CD4-positive, alpha-beta memory T cell (primary cell): ENCODE results near the gene TMEM132E. TPM values are rescaled to one million over a fixed set of nuclear protein-coding genes. Genes with fewer than 3 reads are reported as not detected.

Experiments used
- CTCF ChIA-PET: fragments of 350-600 bp; sonication (Branson Sonifier 250); formaldehyde crosslinking; loops from one replicate; lab custom pipeline; 2021; ENCODE audit warnings: inconsistent platforms; ENCODE audit not compliant: partially characterized antibody; lab: Charles Lee
- POLR2A ChIA-PET: fragments of 350-600 bp; sonication (Branson Sonifier 250); formaldehyde crosslinking; loops from one replicate; lab custom pipeline; 2021; ENCODE audit not compliant: partially characterized antibody; lab: Charles Lee
- DNase-seq, 5 donors: peaks; one replicate each; pipeline versions ENCODE4 v3.0.0 to v3.0.0-alpha.2; 2020 to 2022; ENCODE audit warnings: mixed read lengths in 1 of 5
- H3K27ac ChIP-seq: one replicate; pipeline ENCODE4 v1.7.0; 2013; ENCODE audit warnings: low read depth, low read length
- H3K27me3 ChIP-seq: 2 replicates; pipeline ENCODE4 v1.7.0; 2013; ENCODE audit warnings: mild to moderate bottlenecking, low read length, moderate library complexity; ENCODE audit not compliant: insufficient read depth
- H3K36me3 ChIP-seq: 2 replicates; pipeline ENCODE4 v1.7.0; 2013; ENCODE audit warnings: mild to moderate bottlenecking, low read length, moderate library complexity; ENCODE audit not compliant: insufficient read depth
- H3K4me1 ChIP-seq: 2 replicates; pipeline ENCODE4 v1.7.0; 2013; ENCODE audit warnings: mild to moderate bottlenecking, low read length, moderate library complexity; ENCODE audit not compliant: insufficient read depth
- H3K4me3 ChIP-seq, 2 donors: one replicate each; pipeline ENCODE4 v1.7.0; 2013; ENCODE audit warnings: low read length in 2 of 2, mild to moderate bottlenecking in 1 of 2
- H3K9me3 ChIP-seq, 2 donors: one replicate each; pipeline ENCODE4 v1.7.0; 2013; ENCODE audit warnings: low read length in 2 of 2, control low read depth in 1 of 2; ENCODE audit not compliant: control insufficient read depth in 1 of 2
- H3K27ac Mint-ChIP-seq, 7 donors: one replicate each; pipeline ENCODE4 v1.8.0; 2020 to 2021; ENCODE audit warnings: mixed read lengths in 7 of 7, mild to moderate bottlenecking in 6 of 7, inconsistent platforms in 3 of 7, moderate library complexity in 3 of 7
- H3K27me3 Mint-ChIP-seq, 2 donors: one replicate each; pipeline ENCODE4 v1.8.0; 2020 to 2021; ENCODE audit warnings: mixed read lengths in 2 of 2
- H3K36me3 Mint-ChIP-seq, 2 donors: one replicate each; pipeline ENCODE4 v1.8.0; 2020 to 2021; ENCODE audit warnings: mixed read lengths in 2 of 2, inconsistent platforms in 1 of 2, mild to moderate bottlenecking in 1 of 2
- H3K4me1 Mint-ChIP-seq, 4 donors: one replicate each; pipeline ENCODE4 v1.8.0; 2020 to 2021; ENCODE audit warnings: mixed read lengths in 4 of 4, mild to moderate bottlenecking in 1 of 4
- H3K4me3 Mint-ChIP-seq, 8 donors: one replicate each; pipeline ENCODE4 v1.8.0; 2020 to 2021; ENCODE audit warnings: mixed read lengths in 8 of 8, mild to moderate bottlenecking in 7 of 8, moderate library complexity in 6 of 8, inconsistent platforms in 3 of 8
- H3K9me3 Mint-ChIP-seq, 8 donors: one replicate each; pipeline ENCODE4 v1.8.0; 2020 to 2021; ENCODE audit warnings: mixed read lengths in 8 of 8, mild to moderate bottlenecking in 5 of 8, inconsistent platforms in 3 of 8, moderate library complexity in 1 of 8
- intact Hi-C: fragments of 100-400 bp; cut with micrococcal nuclease; formaldehyde crosslinking; loops from one replicate; pipeline ENCODE4 v1.15.1; 2023
- polyA plus RNA-seq, 2 donors: library from polyadenylated mRNA; unstranded; fragments of 300-500 nt; fragmentation: Illumina TruSeq; gene quantifications; one replicate each; pipeline ENCODE4 v1.2.3, GENCODE V29; 2021
- total RNA-seq, 2 experiments: library from RNA; stranded (reverse); gene quantifications; one replicate each; pipeline ENCODE4 v1.2.3, GENCODE V29; 2021

Gene TMEM132E
- total and polyA plus RNA-seq, 4 experiments from 2014 or later, result 0.11 to 0.42 (median 0.18) TPM

DNA sequence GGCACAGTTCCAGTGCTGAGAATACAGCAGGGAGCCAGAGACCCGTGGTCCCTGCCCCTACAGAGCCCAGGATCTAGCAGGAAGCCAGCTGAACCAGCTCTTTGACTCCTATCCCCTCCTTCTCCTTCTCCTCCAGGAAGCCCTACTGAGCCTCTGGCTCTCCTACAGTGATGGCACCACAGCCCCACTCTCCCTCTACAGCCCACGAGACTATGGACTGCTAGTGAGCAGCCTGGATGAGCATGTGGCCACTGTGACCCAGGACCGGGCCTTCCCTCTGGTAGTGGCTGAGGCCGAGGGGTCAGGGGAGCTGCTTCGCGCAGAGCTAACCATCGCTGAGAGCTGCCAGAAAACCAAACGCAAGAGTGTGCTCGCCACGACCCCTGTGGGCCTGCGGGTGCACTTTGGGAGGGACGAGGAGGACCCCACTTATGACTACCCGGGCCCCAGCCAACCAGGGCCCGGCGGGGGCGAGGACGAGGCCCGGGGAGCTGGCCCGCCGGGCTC lies 57.7 kb downstream of the TMEM132E start:
- ChIA-PET POLR2A (interaction anchor here (1.8 kb wide), 1 partner anchor 482 kb away, joined by 5 read pairs; the partner anchor contains the start of gene RAD51D), CTCF (interaction anchor here (1.1 to 3.2 kb wide), 9 partner anchors 10 to 217 kb away, joined by 3 to 18 read pairs (median 6); no protein-coding TSS in a partner anchor)
- Histone ChIP-seq H3K36me3 (no peaks in the 10 kb centered on the region), H3K4me1 (peaks cover 14% of the 10 kb centered on the region), H3K27me3 (peaks cover 5% of the 10 kb centered on the region), H3K27ac (no peak overlapping the region), H3K9me3 (no peaks in the 10 kb centered on the region), H3K4me3 (peak overlapping the region in 1 of 2 donors; percentile 59)
- DNase-seq, result no peak
- Mint-ChIP-seq H3K27ac (no peak overlapping the region), H3K36me3 (no peaks in the 10 kb centered on the region), H3K4me1 (peaks cover 4 to 6% (median 4%) of the 10 kb centered on the region in 4 donors), H3K9me3 (no peaks in the 10 kb centered on the region), H3K27me3 (peaks cover 6 to 28% of the 10 kb centered on the region in 2 donors), H3K4me3 (peak overlapping the region; percentile 53 to 85 (median 70))
- intact Hi-C loops, result no loop called here

DNA sequence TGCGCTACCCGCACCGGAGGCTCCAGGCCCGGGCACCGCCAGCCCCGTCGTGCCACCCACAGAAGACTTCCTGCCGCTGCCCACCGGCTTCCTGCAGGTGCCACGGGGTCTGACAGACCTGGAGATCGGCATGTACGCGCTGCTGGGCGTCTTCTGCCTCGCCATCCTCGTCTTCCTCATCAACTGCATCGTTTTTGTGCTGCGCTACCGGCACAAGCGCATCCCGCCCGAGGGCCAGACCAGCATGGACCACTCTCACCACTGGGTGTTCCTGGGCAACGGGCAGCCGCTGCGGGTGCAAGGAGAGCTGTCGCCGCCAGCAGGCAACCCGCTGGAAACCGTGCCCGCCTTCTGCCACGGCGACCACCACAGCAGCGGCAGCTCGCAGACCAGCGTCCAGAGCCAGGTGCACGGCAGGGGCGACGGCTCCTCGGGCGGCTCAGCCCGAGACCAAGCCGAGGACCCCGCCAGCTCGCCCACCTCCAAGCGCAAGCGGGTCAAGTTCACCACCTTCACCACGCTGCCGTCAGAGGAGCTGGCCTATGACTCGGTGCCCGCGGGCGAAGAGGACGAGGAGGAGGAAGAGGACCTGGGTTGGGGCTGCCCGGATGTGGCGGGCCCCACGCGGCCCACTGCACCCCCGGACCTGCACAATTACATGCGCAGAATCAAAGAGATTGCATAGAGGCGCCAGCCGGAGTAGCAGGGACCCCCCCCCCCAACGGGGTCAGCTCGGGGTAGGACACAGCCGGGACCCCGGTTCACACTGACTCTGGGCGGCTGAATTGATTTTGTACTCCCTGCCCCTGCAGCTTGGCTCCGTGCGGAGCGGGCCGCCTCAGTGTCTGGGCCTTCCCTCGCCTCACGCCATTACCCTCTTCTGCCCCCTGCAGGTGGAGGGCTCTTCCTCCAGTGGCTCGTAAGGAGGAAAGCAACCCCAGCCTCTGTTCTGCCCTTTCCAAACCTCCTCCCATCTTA lies 58.5 kb downstream of the TMEM132E start:
- Mint-ChIP-seq H3K27ac (peak overlapping the region in 3 of 7 donors; percentile 23 to 80 (median 46)), H3K27me3 (peaks cover 10 to 23% of the 10 kb centered on the region in 2 donors), H3K4me3 (peak overlapping the region; percentile 79 to 87 (median 84)), H3K36me3 (no peaks in the 10 kb centered on the region), H3K9me3 (no peaks in the 10 kb centered on the region), H3K4me1 (peaks cover 4 to 6% (median 4%) of the 10 kb centered on the region in 4 donors)
- peak; percentile 74 to 78 (median 77) for DNase-seq
- intact Hi-C loops, result loop anchor here (1.0 kb wide), 6 partner anchors 53 to 481 kb away; partner anchors contain the start of gene RAD51D
- ChIA-PET POLR2A (interaction anchor here (0.6 to 1.8 kb wide), 5 partner anchors 10 to 481 kb away, joined by 3 to 6 read pairs (median 5); partner anchors contain the start of gene RAD51D), CTCF (interaction anchor here (0.7 to 3.2 kb wide), 25 partner anchors 10 to 384 kb away, joined by 3 to 18 read pairs (median 4); no protein-coding TSS in a partner anchor)
- Histone ChIP-seq H3K36me3 (no peaks in the 10 kb centered on the region), H3K4me1 (peaks cover 14% of the 10 kb centered on the region), H3K27ac (no peak overlapping the region), H3K27me3 (peaks cover 5% of the 10 kb centered on the region), H3K4me3 (peak overlapping the region in 1 of 2 donors; percentile 59), H3K9me3 (no peaks in the 10 kb centered on the region)

DNA sequence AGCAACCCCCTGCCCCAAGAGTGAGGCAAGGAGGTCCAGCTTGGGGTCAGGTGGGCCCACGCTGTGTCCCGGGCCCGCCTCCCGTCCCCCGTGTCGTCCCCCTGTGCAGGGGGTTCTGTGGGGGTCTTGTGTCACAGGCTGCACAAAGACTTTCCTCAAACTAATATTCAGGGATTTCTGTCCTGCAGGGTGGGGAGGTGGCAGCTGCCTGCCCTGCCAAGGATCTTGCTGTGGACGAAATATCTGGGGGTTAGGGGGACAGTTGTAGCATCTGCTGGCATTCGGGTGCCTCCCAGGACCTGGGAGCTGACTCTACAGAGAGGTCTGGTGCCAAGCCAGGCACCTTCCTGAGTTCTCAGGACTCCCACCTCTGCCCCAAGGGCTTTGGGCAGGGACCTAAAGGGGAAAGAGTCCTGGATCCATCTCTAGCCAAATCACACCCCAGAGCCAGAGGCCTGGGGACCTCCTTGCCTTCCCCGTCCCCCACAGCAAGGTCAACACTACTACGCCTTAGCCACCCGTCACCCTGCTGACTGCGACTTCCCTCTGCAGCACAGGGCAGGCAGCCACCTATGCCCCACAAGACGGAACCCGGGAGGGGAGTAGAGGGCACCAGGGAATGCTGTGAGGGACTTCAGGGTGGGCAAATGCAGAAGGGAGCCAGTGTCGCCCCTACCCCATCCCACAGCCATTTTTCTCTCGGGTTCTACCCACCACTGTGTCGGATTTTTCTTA lies 59.3 kb downstream of the TMEM132E start:
- peak overlapping the region in 2 of 7 donors; percentile 23 to 46 for H3K27ac Mint-ChIP-seq
- H3K36me3 Mint-ChIP-seq, result no peaks in the 10 kb centered on the region
- DNase-seq, result no peak
- Histone ChIP-seq H3K9me3 (no peaks in the 10 kb centered on the region), H3K4me3 (no peak overlapping the region), H3K27me3 (peaks cover 5% of the 10 kb centered on the region), H3K27ac (no peak overlapping the region), H3K4me1 (peaks cover 14% of the 10 kb centered on the region), H3K36me3 (no peaks in the 10 kb centered on the region)
- peak overlapping the region; percentile 27 to 87 (median 84) for H3K4me3 Mint-ChIP-seq
- ChIA-PET CTCF (interaction anchor here (0.7 to 3.2 kb wide), 23 partner anchors 9 to 384 kb away, joined by 3 to 18 read pairs (median 4); no protein-coding TSS in a partner anchor), POLR2A (interaction anchor here (0.7 to 1.2 kb wide), 3 partner anchors 11 to 451 kb away, joined by 3 to 6 read pairs (median 6); no protein-coding TSS in a partner anchor)
- intact Hi-C loops, result loop anchor here (1.0 kb wide), 6 partner anchors 53 to 481 kb away; partner anchors contain the start of gene RAD51D
- H3K9me3 Mint-ChIP-seq, result no peaks in the 10 kb centered on the region
- peaks cover 4 to 6% (median 4%) of the 10 kb centered on the region in 4 donors for H3K4me1 Mint-ChIP-seq
- H3K27me3 Mint-ChIP-seq, result peaks cover 10 to 25% of the 10 kb centered on the region in 2 donors

DNA sequence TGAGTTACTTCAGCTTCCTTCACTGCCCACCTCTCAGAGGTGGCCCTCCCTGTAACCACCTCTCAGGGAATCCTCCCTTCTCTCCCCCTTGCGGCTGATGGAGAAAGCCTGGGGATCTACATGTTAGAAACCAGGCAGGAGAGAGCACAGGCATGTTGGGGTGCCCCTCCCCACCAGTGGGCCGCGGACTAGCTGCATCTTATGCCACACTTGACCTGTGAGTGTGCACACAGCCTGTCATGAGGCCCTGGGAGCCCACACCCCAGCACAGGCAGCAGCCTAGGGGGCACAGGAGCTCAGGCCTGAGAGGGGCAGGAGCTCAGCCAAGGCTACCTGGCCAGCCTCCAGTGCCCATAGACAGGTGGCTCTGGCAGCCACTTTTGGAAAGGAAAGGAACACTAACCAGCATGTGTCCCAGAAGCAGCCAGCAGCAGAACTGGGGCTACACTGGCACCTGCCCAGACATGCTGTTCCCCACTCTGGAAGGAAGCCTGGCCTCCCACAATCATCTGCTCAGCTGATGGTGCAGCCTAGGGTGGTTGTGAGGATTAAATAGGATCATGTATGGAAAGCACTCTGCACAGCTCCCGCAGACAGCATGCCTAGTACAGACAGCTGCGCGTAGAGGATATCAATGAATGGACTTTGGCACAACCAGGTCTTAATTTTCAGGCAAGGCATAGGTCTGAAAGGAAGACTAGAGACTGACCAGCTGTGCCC lies 60.5 kb downstream of the TMEM132E start:
- Mint-ChIP-seq H3K27ac (no peak overlapping the region), H3K9me3 (no peaks in the 10 kb centered on the region), H3K4me1 (peaks cover 4 to 6% (median 4%) of the 10 kb centered on the region in 4 donors), H3K4me3 (peak overlapping the region in 1 of 8 donors; percentile 46), H3K36me3 (no peaks in the 10 kb centered on the region), H3K27me3 (peaks cover 15 to 32% of the 10 kb centered on the region in 2 donors)
- POLR2A ChIA-PET, result no interaction called here
- Histone ChIP-seq H3K4me1 (peaks cover 14% of the 10 kb centered on the region), H3K36me3 (no peaks in the 10 kb centered on the region), H3K9me3 (no peaks in the 10 kb centered on the region), H3K4me3 (no peak overlapping the region), H3K27ac (no peak overlapping the region), H3K27me3 (peaks cover 5% of the 10 kb centered on the region)
- DNase-seq, result no peak
- intact Hi-C loops, result no loop called here
- CTCF ChIA-PET, result interaction anchor here (0.6 to 2.0 kb wide), 2 partner anchors 48 to 223 kb away, joined by 3 to 5 read pairs; no protein-coding TSS in a partner anchor

DNA sequence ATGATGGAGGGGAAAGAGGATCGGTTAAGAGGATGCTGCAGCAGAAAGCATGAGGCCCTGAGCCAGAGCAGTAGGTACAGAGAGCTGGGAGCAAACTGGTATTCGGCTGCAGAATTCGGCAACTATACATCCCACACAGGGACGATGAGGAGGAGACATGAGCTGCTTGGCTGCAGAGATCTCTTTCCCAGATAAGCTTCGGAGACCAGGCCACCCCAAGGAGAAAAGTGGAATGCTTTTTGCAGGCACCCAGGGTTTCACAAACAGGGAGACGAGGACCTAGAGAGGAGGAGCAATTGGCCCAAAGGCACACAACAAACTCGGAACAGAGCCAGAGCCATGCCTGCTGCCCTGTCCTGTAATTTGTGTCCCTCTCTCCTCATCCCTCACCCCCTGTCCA lies 62.0 kb downstream of the TMEM132E start:
- peaks cover 4 to 6% (median 4%) of the 10 kb centered on the region in 4 donors for H3K4me1 Mint-ChIP-seq
- no peak overlapping the region for H3K27ac Mint-ChIP-seq
- no peaks in the 10 kb centered on the region for H3K9me3 ChIP-seq
- H3K27ac ChIP-seq, result no peak overlapping the region
- no peaks in the 10 kb centered on the region for H3K36me3 ChIP-seq
- H3K27me3 Mint-ChIP-seq, result peaks cover 15 to 34% of the 10 kb centered on the region in 2 donors
- no peak overlapping the region for H3K4me3 ChIP-seq
- no peak overlapping the region for H3K4me3 Mint-ChIP-seq
- H3K9me3 Mint-ChIP-seq, result no peaks in the 10 kb centered on the region
- H3K4me1 ChIP-seq, result peaks cover 14% of the 10 kb centered on the region
- DNase-seq, result no peak
- no peaks in the 10 kb centered on the region for H3K36me3 Mint-ChIP-seq
- CTCF ChIA-PET, result no interaction called here
- POLR2A ChIA-PET, result no interaction called here
- peaks cover 5% of the 10 kb centered on the region for H3K27me3 ChIP-seq
- intact Hi-C loops, result no loop called here

DNA sequence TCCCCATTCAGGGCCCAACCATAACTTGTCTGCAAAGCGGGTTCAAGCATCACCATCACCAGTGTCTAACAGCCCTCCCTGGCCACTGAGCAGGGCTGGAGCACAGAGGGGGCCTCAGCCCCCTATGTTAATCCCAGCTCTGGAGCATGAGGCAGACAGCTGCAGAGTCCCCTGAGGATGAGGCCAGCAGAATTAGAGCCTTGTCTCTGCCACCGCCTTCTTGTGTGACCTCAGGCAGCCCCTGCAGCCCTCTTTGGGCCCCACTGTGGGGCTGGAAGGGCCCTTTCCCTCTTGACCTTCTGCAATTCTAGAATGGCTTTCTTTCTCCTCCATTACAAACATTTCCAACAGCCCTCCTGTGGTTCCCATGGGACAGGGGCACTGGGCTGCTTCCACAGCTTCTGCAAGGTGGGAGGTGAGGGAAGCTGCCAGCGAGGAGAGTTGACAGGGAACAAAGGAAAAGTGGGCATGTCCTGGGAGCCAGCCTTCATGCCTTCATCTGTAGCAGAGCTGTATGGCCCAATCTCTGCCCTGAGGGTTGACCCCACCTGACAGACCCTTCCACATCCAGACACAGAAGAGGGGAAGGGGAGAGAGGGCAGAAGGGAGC lies 65.7 kb downstream of the TMEM132E start:
- Mint-ChIP-seq H3K27ac (no peak overlapping the region), H3K4me3 (no peak overlapping the region), H3K4me1 (no peaks in the 10 kb centered on the region), H3K27me3 (peaks cover 15 to 32% of the 10 kb centered on the region in 2 donors), H3K36me3 (no peaks in the 10 kb centered on the region), H3K9me3 (no peaks in the 10 kb centered on the region)
- H3K36me3 ChIP-seq, result no peaks in the 10 kb centered on the region
- peaks cover 5% of the 10 kb centered on the region for H3K27me3 ChIP-seq
- no peak overlapping the region for H3K4me3 ChIP-seq
- no peaks in the 10 kb centered on the region for H3K4me1 ChIP-seq
- no peak overlapping the region for H3K27ac ChIP-seq
- intact Hi-C loops, result no loop called here
- no peaks in the 10 kb centered on the region for H3K9me3 ChIP-seq
- POLR2A ChIA-PET, result no interaction called here
- DNase-seq, result no peak
- CTCF ChIA-PET, result no interaction called here
